ENCODE measurements around the gene GRAMD2B. TPM values are rescaled to one million over a fixed set of nuclear protein-coding genes. Genes with fewer than 3 reads are reported as not detected.

The GRAMD2B gene
- total RNA-seq, 1 donor from 2014 or later = 18.3 TPM

DNA sequence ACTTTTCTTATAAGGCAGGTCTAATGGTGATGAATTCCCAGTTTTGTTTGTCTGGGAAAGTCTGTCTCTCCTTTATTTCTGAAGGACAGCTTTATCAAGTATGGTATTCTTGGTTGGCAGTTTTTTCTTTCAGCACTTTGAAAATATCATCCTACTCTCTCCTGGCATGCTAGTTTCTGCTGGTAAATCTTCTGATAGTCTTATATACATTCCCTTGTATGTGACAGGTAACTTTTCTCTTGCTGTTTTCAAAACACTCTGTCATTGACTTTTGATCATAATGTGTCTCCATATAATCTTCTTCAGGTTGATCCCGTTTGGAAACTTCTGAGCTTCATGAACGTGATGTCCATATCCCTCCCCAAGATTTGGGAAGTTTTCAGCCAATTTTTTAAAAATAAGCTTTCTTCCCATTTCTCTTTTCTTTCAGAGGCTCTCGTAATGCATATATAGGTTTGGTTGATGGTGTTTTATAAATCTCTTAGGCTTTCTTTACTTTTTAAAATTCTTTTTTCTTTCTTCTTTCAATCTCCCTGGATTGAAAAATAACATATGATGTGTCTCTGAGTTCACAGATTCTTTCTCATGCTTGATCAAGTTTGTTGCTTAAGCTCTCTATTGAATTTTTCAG, 22.5 kb upstream of the GRAMD2B start:
- Mint-ChIP-seq H3K27ac (no peak overlapping the region), H3K4me1 (ENCODE audit: unreplicated experiment) (peaks cover under 1% of the 10 kb centered on the region)

DNA sequence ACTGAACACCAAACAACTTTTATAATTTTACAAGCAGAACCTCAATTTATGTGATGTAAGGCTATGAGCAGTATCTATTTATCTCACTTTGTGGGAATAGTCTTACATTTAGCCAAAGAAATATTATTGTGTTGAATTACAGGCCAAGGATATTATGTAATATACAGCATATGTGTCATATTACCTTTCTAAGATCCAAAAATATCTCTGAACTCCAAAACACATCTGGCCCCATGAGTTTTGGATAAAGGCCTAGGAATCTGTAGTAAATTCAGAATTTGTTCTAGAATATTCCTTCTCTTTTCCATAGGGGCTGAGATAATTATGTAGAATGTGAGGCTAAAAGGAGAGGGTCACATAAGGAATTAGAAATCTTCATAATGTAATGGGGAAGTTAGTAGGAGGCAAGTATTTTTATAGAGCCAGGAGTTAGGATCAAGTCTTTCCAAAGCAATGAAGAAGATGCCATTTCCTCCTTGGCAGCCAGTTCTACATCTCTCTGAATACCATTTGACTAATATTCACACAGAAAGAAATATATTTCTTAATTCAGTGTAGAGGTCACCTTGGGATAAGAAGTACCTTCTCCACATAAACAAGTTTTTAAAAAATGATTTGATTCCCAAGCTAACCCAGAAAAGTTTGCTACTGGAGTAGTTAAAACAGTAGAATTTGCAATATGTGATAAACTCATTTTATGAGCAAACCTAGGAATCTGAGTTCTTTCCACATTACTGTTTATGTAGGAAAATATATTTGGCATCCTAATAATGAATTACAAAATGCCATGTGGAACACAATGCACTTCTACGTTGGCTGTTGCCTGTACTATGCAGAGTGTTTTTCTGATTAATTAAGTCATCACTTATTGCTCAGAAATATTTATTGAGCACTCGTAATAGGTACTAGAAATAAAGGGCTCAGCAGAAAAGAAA, 20.3 kb upstream of the GRAMD2B start:
- TF ChIP-seq, protein P1, sequence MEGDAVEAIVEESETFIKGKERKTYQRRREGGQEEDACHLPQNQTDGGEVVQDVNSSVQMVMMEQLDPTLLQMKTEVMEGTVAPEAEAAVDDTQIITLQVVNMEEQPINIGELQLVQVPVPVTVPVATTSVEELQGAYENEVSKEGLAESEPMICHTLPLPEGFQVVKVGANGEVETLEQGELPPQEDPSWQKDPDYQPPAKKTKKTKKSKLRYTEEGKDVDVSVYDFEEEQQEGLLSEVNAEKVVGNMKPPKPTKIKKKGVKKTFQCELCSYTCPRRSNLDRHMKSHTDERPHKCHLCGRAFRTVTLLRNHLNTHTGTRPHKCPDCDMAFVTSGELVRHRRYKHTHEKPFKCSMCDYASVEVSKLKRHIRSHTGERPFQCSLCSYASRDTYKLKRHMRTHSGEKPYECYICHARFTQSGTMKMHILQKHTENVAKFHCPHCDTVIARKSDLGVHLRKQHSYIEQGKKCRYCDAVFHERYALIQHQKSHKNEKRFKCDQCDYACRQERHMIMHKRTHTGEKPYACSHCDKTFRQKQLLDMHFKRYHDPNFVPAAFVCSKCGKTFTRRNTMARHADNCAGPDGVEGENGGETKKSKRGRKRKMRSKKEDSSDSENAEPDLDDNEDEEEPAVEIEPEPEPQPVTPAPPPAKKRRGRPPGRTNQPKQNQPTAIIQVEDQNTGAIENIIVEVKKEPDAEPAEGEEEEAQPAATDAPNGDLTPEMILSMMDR (conservative IDR thresholded peaks at IDR 0.05) = no peak
- DNase-seq (ENCODE audit: extremely low spot score, unreplicated experiment) = no peak
- H3K27ac Mint-ChIP-seq = no peak overlapping the region

More for the DNA sequence above, 22.5 kb upstream of the GRAMD2B start:
- Mint-ChIP-seq H3K27me3 (no peaks in the 10 kb centered on the region), H3K4me3 (no peak overlapping the region), H3K9me3 (peaks cover 5% of the 10 kb centered on the region), H3K36me3 (no peaks in the 10 kb centered on the region)
- no peak for DNase-seq (ENCODE audit: extremely low spot score, unreplicated experiment)
- TF ChIP-seq, protein P1 (conservative IDR thresholded peaks at IDR 0.05) = no peak

DNA sequence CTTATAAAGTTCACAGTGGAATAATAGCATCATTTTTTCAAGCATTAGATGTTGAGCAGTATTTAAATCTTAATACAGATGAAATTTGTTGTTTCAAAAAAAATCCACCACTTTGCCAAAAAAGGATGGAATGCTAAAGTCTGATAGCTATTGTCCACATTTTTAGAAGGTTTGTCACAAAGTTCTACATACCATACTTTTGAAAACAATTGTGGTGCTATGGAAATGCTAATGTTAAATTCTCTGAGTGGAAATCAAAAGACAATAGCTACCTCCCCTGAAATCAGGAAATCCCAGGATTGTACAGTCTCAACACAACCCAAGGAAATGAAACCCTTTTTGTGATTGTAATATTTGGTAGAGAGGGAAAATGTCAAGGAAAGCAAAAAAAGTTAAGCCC, 19.3 kb upstream of the GRAMD2B start:
- no peak overlapping the region for H3K27ac Mint-ChIP-seq

More for the DNA sequence above, 20.3 kb upstream of the GRAMD2B start:
- Mint-ChIP-seq H3K36me3 (no peaks in the 10 kb centered on the region), H3K9me3 (peaks cover 5% of the 10 kb centered on the region), H3K4me3 (no peak overlapping the region), H3K27me3 (no peaks in the 10 kb centered on the region), H3K4me1 (ENCODE audit: unreplicated experiment) (no peaks in the 10 kb centered on the region)

DNA sequence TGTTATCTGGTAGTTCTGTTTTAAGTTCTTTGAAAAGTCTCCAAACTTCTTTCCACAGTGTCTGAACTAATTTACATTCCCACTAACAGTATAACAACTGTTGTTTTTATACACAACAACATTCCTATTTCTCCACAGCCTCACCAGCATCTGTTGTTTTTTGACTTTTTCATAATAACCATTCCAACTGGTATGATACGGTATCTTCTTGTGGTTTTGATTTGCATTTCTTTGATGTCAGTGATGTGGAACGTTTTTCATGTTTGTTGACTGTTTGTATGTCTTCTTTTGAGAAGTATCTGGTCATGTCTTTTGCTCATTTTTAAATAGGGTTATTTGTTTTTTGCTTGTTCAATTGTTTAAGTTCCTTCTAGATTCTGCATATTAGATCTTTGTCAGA, 12.6 kb upstream of the GRAMD2B start:
- TF ChIP-seq, protein P1 (conservative IDR thresholded peaks at IDR 0.05) = no peak
- no peaks in the 10 kb centered on the region for H3K4me1 Mint-ChIP-seq (ENCODE audit: unreplicated experiment)
- H3K4me3 Mint-ChIP-seq = no peak overlapping the region
- H3K27me3 Mint-ChIP-seq = no peaks in the 10 kb centered on the region
- DNase-seq (ENCODE audit: extremely low spot score, unreplicated experiment) = no peak
- no peaks in the 10 kb centered on the region for H3K9me3 Mint-ChIP-seq
- no peak overlapping the region for H3K27ac Mint-ChIP-seq
- H3K36me3 Mint-ChIP-seq = peaks cover 10% of the 10 kb centered on the region

More for the DNA sequence above, 19.3 kb upstream of the GRAMD2B start:
- TF ChIP-seq, protein P1 (conservative IDR thresholded peaks at IDR 0.05) = no peak
- H3K4me3 Mint-ChIP-seq = no peak overlapping the region
- H3K27me3 Mint-ChIP-seq = no peaks in the 10 kb centered on the region
- H3K9me3 Mint-ChIP-seq = peaks cover 5% of the 10 kb centered on the region
- no peaks in the 10 kb centered on the region for H3K4me1 Mint-ChIP-seq (ENCODE audit: unreplicated experiment)
- H3K36me3 Mint-ChIP-seq = no peaks in the 10 kb centered on the region
- no peak for DNase-seq (ENCODE audit: extremely low spot score, unreplicated experiment)

DNA sequence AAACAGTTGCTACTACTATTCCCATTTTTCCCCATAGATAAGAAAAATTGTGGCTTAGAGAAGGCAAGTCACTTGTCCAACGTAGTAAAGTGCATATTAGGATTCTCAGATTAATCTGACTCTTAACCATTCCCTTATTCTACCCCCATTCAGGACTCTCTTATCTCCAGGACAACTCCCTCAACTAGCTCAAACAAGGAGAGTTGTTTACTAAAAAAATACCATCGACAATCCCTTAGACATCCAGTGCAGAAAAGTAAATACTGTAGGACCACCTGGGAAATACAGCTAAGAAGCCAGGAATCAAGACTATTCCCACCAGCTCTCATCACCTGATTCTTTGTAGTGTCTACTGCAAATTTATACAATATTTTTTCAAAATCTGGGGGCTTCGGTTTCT, 9.4 kb upstream of the GRAMD2B start:
- H3K4me1 Mint-ChIP-seq (ENCODE audit: unreplicated experiment) = no peaks in the 10 kb centered on the region
- DNase-seq (ENCODE audit: extremely low spot score, unreplicated experiment) = no peak
- peaks cover 4% of the 10 kb centered on the region for H3K9me3 Mint-ChIP-seq
- no peak overlapping the region for H3K27ac Mint-ChIP-seq
- TF ChIP-seq, protein P1 (conservative IDR thresholded peaks at IDR 0.05) = no peak
- H3K36me3 Mint-ChIP-seq = peaks cover 10% of the 10 kb centered on the region
- no peaks in the 10 kb centered on the region for H3K27me3 Mint-ChIP-seq
- no peak overlapping the region for H3K4me3 Mint-ChIP-seq
